Mesodermal cell (in vitro differentiated cells): ENCODE measurements around the gene CRELD1.

Source experiments
- H3K27ac ChIP-seq: 2 replicates; pipeline ENCODE4 v1.7.0; 2013; ENCODE audit warnings: mild to moderate bottlenecking, low read depth, low read length, moderate library complexity; ENCODE audit not compliant: severe bottlenecking
- H3K36me3 ChIP-seq: 2 replicates; pipeline ENCODE4 v1.7.1; 2013; ENCODE audit warnings: mild to moderate bottlenecking, low read length, moderate library complexity; ENCODE audit not compliant: control insufficient read depth, insufficient read depth
- H3K4me1 ChIP-seq: one replicate; pipeline ENCODE4 v1.7.1; 2013; ENCODE audit warnings: mild to moderate bottlenecking, low read length; ENCODE audit not compliant: insufficient read depth, control insufficient read depth, poor library complexity, severe bottlenecking
- H3K4me3 ChIP-seq: 2 replicates; pipeline ENCODE4 v1.7.0; 2013; ENCODE audit warnings: low read length, control low read depth, mild to moderate bottlenecking; ENCODE audit not compliant: insufficient read depth, poor library complexity, severe bottlenecking; ENCODE audit errors: extremely low read depth
- H3K9me3 ChIP-seq: 2 replicates; pipeline ENCODE4 v1.7.1; 2013; ENCODE audit warnings: mild to moderate bottlenecking, low read length, moderate library complexity; ENCODE audit not compliant: control insufficient read depth
- WGBS, 2 experiments: methylation state at CpG; one replicate each; pipeline ENCODE4 v1.1.5; 2013; ENCODE audit warnings: missing lambda C conversion rate in 2 of 2; ENCODE audit not compliant: insufficient coverage in 2 of 2; 5-methylcytosine and 5-hydroxymethylcytosine counted together

The CRELD1 gene

GRCh38 chr3:9965200-9965875, 31.7 kb downstream of the CRELD1 start:
- H3K36me3 ChIP-seq: peaks cover 42% of the 10 kb centered on the region
- H3K27ac ChIP-seq: no peak overlapping the region
- no peak overlapping the region for H3K4me3 ChIP-seq
- 92 to 100% methylated on average over 1 to 4 of the region's 6 CpGs for WGBS, 2 experiments
- no peaks in the 10 kb centered on the region for H3K4me1 ChIP-seq
- H3K9me3 ChIP-seq: no peaks in the 10 kb centered on the region

GRCh38 chr3:9966841-9967240, 33.2 kb downstream of the CRELD1 start:
- Histone ChIP-seq H3K9me3 (no peaks in the 10 kb centered on the region), H3K4me3 (no peak overlapping the region), H3K36me3 (peaks cover 55% of the 10 kb centered on the region), H3K4me1 (no peaks in the 10 kb centered on the region), H3K27ac (no peak overlapping the region)
- WGBS, 2 experiments: 86 to 100% methylated on average over 1 of the region's 2 CpGs

GRCh38 chr3:9969632-9970019, 36.0 kb downstream of the CRELD1 start:
- H3K27ac ChIP-seq: no peak overlapping the region
- no peaks in the 10 kb centered on the region for H3K9me3 ChIP-seq
- no peak overlapping the region for H3K4me3 ChIP-seq
- H3K36me3 ChIP-seq: peaks cover 71% of the 10 kb centered on the region
- WGBS, 2 experiments: 94 to 98% methylated on average over 4 of the region's 4 CpGs
- no peaks in the 10 kb centered on the region for H3K4me1 ChIP-seq

GRCh38 chr3:9970020-9970652, 36.5 kb downstream of the CRELD1 start:
- no peaks in the 10 kb centered on the region for H3K4me1 ChIP-seq

GRCh38 chr3:9976721-9977709, 43.4 kb downstream of the CRELD1 start:
- H3K36me3 ChIP-seq: peaks cover 62% of the 10 kb centered on the region
- peaks cover 18% of the 10 kb centered on the region for H3K4me1 ChIP-seq
- 43 to 69% methylated on average over 1 to 3 of the region's 7 CpGs for WGBS, 2 experiments
- peak overlapping the region; percentile 81 for H3K27ac ChIP-seq
- no peak overlapping the region for H3K4me3 ChIP-seq
- H3K9me3 ChIP-seq: no peaks in the 10 kb centered on the region

More at GRCh38 chr3:9970020-9970652, 36.5 kb downstream of the CRELD1 start:
- H3K36me3 ChIP-seq: peaks cover 75% of the 10 kb centered on the region
- H3K9me3 ChIP-seq: no peaks in the 10 kb centered on the region
- 88% methylated on average over 1 of the region's 3 CpGs; no CpG with 5 or more reads in 1 of the 2 experiments for WGBS, 2 experiments
- H3K4me3 ChIP-seq: no peak overlapping the region
- no peak overlapping the region for H3K27ac ChIP-seq

- Histone ChIP-seq H3K27ac (no peak overlapping the region), H3K4me3 (no peak overlapping the region), H3K4me1 (peaks cover 18% of the 10 kb centered on the region), H3K36me3 (peaks cover 47% of the 10 kb centered on the region), H3K9me3 (no peaks in the 10 kb centered on the region)
- 94 to 97% methylated on average over 6 of the region's 8 CpGs for WGBS, 2 experiments
Observed at GRCh38 chr3:9978710-9979305, 45.2 kb downstream of the CRELD1 start.

GRCh38 chr3:9980251-9980650, 46.6 kb downstream of the CRELD1 start:
- Histone ChIP-seq H3K4me1 (peaks cover 20% of the 10 kb centered on the region), H3K4me3 (no peak overlapping the region), H3K36me3 (peaks cover 41% of the 10 kb centered on the region), H3K27ac (no peak overlapping the region), H3K9me3 (no peaks in the 10 kb centered on the region)
- 80 to 100% methylated on average over 1 of the region's 2 CpGs for WGBS, 2 experiments

GRCh38 chr3:9986230-9986725, 52.6 kb downstream of the CRELD1 start:
- H3K36me3 ChIP-seq: peaks cover 22% of the 10 kb centered on the region
- WGBS, 2 experiments: 0 to 1% methylated on average over 17 of the region's 17 CpGs
- H3K4me1 ChIP-seq: peaks cover 10% of the 10 kb centered on the region
- peak overlapping the region; percentile 88 for H3K4me3 ChIP-seq
- peak overlapping the region; percentile 53 for H3K27ac ChIP-seq
- no peaks in the 10 kb centered on the region for H3K9me3 ChIP-seq

GRCh38 chr3:9994086-9994844, 60.6 kb downstream of the CRELD1 start:
- peaks cover 41% of the 10 kb centered on the region for H3K36me3 ChIP-seq
- 91 to 98% methylated on average over 7 of the region's 10 CpGs for WGBS, 2 experiments
- H3K4me3 ChIP-seq: no peak overlapping the region

More at GRCh38 chr3:9994086-9994844, 60.6 kb downstream of the CRELD1 start:
- H3K9me3 ChIP-seq: no peaks in the 10 kb centered on the region
- no peak overlapping the region for H3K27ac ChIP-seq
- H3K4me1 ChIP-seq: no peaks in the 10 kb centered on the region
